HEK293 (cell line): Measurements from ENCODE around the gene NEK2.

Source experiments
- FEZF1 ChIP-seq: fragments of 450-650 bp; formaldehyde crosslinking; IDR thresholded peaks from 2 replicates; pipeline ENCODE4 v1.5.1; 2016; ENCODE audit warnings: missing biosample characterization, missing genetic modification characterization
- KLF10 ChIP-seq: fragments of 450-650 bp; IDR thresholded peaks from 2 replicates; pipeline ENCODE4 v1.5.1; 2018; ENCODE audit warnings: missing biosample characterization, mild to moderate bottlenecking, missing genetic modification characterization
- PRDM2 ChIP-seq: fragments of 450-650 bp; formaldehyde crosslinking; IDR thresholded peaks from 2 replicates; pipeline ENCODE4 v1.5.1; 2016; ENCODE audit warnings: missing biosample characterization, missing genetic modification characterization, borderline replicate concordance
- TCF7L2 ChIP-seq: IDR thresholded peaks from 2 replicates; pipeline ENCODE4 v1.6.1; 2011; ENCODE audit warnings: low read depth, mild to moderate bottlenecking, inconsistent platforms, low read length, moderate library complexity, borderline replicate concordance
- YY1 ChIP-seq: fragments of 450-650 bp; formaldehyde crosslinking; IDR thresholded peaks from 2 replicates; pipeline ENCODE4 v1.5.1; 2018; ENCODE audit warnings: missing biosample characterization, missing genetic modification characterization
- ZBTB1 ChIP-seq: fragments of 450-650 bp; formaldehyde crosslinking; IDR thresholded peaks from 2 replicates; pipeline ENCODE4 v1.5.1; 2016; ENCODE audit warnings: missing biosample characterization, missing genetic modification characterization
- ZBTB11 ChIP-seq: fragments of 450-650 bp; formaldehyde crosslinking; conservative IDR thresholded peaks from 2 replicates; pipeline ENCODE4 v1.5.1; 2016; ENCODE audit warnings: low read depth, missing biosample characterization, missing genetic modification characterization
- ZBTB17 ChIP-seq: fragments of 450-650 bp; formaldehyde crosslinking; IDR thresholded peaks from 2 replicates; pipeline ENCODE4 v1.5.1; 2016; ENCODE audit warnings: missing biosample characterization, missing genetic modification characterization
- ZBTB48 ChIP-seq: fragments of 450-650 bp; formaldehyde crosslinking; IDR thresholded peaks from 2 replicates; pipeline ENCODE4 v1.5.1; 2016; ENCODE audit warnings: missing biosample characterization, missing genetic modification characterization
- ZBTB6 ChIP-seq: fragments of 450-650 bp; formaldehyde crosslinking; IDR thresholded peaks from 2 replicates; pipeline ENCODE4 v1.5.1; 2017; ENCODE audit warnings: missing biosample characterization, missing genetic modification characterization
- ZNF138 ChIP-seq: fragments of 450-650 bp; formaldehyde crosslinking; IDR thresholded peaks from 2 replicates; pipeline ENCODE4 v1.5.1; 2016; ENCODE audit warnings: missing biosample characterization, missing genetic modification characterization, borderline replicate concordance
- ZNF175 ChIP-seq: fragments of 450-650 bp; formaldehyde crosslinking; IDR thresholded peaks from 2 replicates; pipeline ENCODE4 v1.5.1; 2016; ENCODE audit warnings: missing biosample characterization, missing genetic modification characterization
- ZNF214 ChIP-seq: fragments of 450-650 bp; formaldehyde crosslinking; IDR thresholded peaks from 2 replicates; pipeline ENCODE4 v1.5.1; 2017; ENCODE audit warnings: missing biosample characterization, mild to moderate bottlenecking, missing genetic modification characterization, borderline replicate concordance
- ZNF223 ChIP-seq: fragments of 450-650 bp; formaldehyde crosslinking; IDR thresholded peaks from 2 replicates; pipeline ENCODE4 v1.5.1; 2016; ENCODE audit warnings: missing biosample characterization, missing genetic modification characterization
- ZNF341 ChIP-seq: fragments of 450-650 bp; formaldehyde crosslinking; IDR thresholded peaks from 2 replicates; pipeline ENCODE4; 2016; ENCODE audit warnings: low read depth, missing biosample characterization, missing genetic modification characterization
- ZNF404 ChIP-seq: fragments of 450-650 bp; formaldehyde crosslinking; IDR thresholded peaks from 2 replicates; pipeline ENCODE4 v1.5.1; 2017; ENCODE audit warnings: missing biosample characterization, missing genetic modification characterization
- ZNF48 ChIP-seq: fragments of 450-650 bp; formaldehyde crosslinking; IDR thresholded peaks from 2 replicates; pipeline ENCODE4 v1.5.1; 2016; ENCODE audit warnings: missing biosample characterization, missing genetic modification characterization
- ZNF555 ChIP-seq: fragments of 450-650 bp; formaldehyde crosslinking; conservative IDR thresholded peaks from 2 replicates; pipeline ENCODE4 v1.5.1; 2017; ENCODE audit warnings: missing biosample characterization, mild to moderate bottlenecking, missing genetic modification characterization, inconsistent platforms
- ZNF585B ChIP-seq: fragments of 450-650 bp; formaldehyde crosslinking; IDR thresholded peaks from 2 replicates; pipeline ENCODE4 v1.5.1; 2016; ENCODE audit warnings: missing biosample characterization, missing genetic modification characterization
- ZNF677 ChIP-seq: fragments of 450-650 bp; IDR thresholded peaks from 2 replicates; pipeline ENCODE4 v1.5.0; 2018; ENCODE audit warnings: missing biosample characterization, mild to moderate bottlenecking, missing genetic modification characterization, moderate library complexity
- ZNF791 ChIP-seq: fragments of 450-650 bp; formaldehyde crosslinking; IDR thresholded peaks from 2 replicates; pipeline ENCODE4 v1.5.1; 2016; ENCODE audit warnings: missing biosample characterization, missing genetic modification characterization
- ZNF843 ChIP-seq: fragments of 450-650 bp; formaldehyde crosslinking; IDR thresholded peaks from 2 replicates; pipeline ENCODE4 v1.5.1; 2016; ENCODE audit warnings: missing biosample characterization, missing genetic modification characterization
- TF ChIP-seq, protein P1 (sequence below): fragments of 450-650 bp; formaldehyde crosslinking; IDR thresholded peaks from 2 replicates; pipeline ENCODE4 v1.5.1; 2016; ENCODE audit warnings: missing biosample characterization, missing genetic modification characterization
- TF ChIP-seq, protein P2 (sequence below): fragments of 450-650 bp; formaldehyde crosslinking; IDR thresholded peaks from 2 replicates; pipeline ENCODE4 v1.5.1; 2016; ENCODE audit warnings: missing biosample characterization, missing genetic modification characterization
- TF ChIP-seq, protein P3 (sequence below): fragments of 450-650 bp; formaldehyde crosslinking; IDR thresholded peaks from 2 replicates; pipeline ENCODE4 v1.5.1; 2017; ENCODE audit warnings: missing biosample characterization, mild to moderate bottlenecking, missing genetic modification characterization, moderate library complexity

The NEK2 gene

DNA sequence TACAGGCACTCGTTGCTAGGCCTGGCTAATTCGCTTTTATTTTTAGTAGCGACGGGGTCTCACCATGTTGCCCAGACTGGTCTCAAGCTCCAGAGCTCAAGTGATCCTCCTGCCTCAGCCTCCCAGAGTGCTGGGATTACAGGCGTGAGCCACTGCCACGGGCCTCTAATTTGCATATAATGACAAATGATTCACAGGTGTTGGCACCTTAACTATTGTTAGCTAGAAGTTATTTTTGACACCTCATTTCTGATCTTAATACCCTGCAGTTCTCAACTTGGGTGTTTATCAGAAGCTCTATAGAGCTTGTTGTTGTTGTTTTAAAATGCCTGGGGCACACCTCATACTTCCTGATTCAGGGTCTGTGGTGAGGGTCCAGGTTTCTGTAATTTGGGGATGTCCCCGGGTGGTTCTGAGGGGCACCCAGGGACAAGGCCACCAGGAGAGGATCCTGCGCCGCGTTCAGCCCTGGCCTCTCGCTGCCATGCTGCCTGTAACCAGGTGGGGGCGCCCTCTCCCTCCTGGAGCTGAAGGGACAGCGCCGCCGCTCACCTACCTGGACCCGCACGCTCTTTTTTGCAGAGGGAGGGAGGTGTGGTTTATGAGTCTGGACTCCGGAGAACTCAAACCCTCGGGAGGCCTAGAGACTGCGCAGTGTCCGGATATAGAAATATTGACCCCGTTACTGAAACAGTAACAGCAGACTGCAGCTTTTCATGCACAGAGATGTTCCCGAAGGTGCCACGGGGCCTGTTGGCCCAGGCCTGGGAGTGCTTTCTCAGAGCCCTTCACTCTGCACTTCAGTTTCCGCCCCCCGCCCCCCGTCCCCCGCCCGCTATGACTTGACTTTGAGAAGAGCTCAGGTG is 23.0 kb upstream of the NEK2 start (continued):
- TF ChIP-seq ZNF404 (tag by site-specific recombination) (no peak), ZNF791 (tag by site-specific recombination) (no peak), TCF7L2 (no peak), ZNF175 (no peak), ZBTB48 (no peak), ZNF585B (tag by site-specific recombination) (no peak), PRDM2 (tag by site-specific recombination) (no peak), KLF10 (tag by site-specific recombination) (peak; percentile 24; the same call in 1 of the 2 replicates), ZNF677 (tag by site-specific recombination) (no peak), ZNF555 (tag by site-specific recombination) (no peak), ZNF138 (tag by site-specific recombination) (no peak), ZNF341 (tag by site-specific recombination) (peak; percentile 52; the same call in 1 of the 2 replicates), ZBTB11 (tag by site-specific recombination) (no peak), ZNF843 (no peak), ZNF214 (tag by site-specific recombination) (no peak), ZNF223 (tag by site-specific recombination) (0 out of 2 replicates have a peak, but pooled peaks have one; percentile 54), ZBTB1 (tag by site-specific recombination) (no peak), ZBTB17 (tag by site-specific recombination) (peak; percentile 48), ZBTB6 (no peak), ZNF48 (tag by site-specific recombination) (no peak), YY1 (tag by site-specific recombination) (0 out of 2 replicates have a peak, but pooled peaks have one; percentile 22), FEZF1 (tag by site-specific recombination) (peak; percentile 21; the same call in 1 of the 2 replicates)
- TF ChIP-seq, protein P1, sequence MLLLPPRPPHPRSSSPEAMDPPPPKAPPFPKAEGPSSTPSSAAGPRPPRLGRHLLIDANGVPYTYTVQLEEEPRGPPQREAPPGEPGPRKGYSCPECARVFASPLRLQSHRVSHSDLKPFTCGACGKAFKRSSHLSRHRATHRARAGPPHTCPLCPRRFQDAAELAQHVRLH (tag by site-specific recombination), result no peak
- TF ChIP-seq, protein P2, sequence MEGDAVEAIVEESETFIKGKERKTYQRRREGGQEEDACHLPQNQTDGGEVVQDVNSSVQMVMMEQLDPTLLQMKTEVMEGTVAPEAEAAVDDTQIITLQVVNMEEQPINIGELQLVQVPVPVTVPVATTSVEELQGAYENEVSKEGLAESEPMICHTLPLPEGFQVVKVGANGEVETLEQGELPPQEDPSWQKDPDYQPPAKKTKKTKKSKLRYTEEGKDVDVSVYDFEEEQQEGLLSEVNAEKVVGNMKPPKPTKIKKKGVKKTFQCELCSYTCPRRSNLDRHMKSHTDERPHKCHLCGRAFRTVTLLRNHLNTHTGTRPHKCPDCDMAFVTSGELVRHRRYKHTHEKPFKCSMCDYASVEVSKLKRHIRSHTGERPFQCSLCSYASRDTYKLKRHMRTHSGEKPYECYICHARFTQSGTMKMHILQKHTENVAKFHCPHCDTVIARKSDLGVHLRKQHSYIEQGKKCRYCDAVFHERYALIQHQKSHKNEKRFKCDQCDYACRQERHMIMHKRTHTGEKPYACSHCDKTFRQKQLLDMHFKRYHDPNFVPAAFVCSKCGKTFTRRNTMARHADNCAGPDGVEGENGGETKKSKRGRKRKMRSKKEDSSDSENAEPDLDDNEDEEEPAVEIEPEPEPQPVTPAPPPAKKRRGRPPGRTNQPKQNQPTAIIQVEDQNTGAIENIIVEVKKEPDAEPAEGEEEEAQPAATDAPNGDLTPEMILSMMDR, result peak; percentile 93
- TF ChIP-seq, protein P3, sequence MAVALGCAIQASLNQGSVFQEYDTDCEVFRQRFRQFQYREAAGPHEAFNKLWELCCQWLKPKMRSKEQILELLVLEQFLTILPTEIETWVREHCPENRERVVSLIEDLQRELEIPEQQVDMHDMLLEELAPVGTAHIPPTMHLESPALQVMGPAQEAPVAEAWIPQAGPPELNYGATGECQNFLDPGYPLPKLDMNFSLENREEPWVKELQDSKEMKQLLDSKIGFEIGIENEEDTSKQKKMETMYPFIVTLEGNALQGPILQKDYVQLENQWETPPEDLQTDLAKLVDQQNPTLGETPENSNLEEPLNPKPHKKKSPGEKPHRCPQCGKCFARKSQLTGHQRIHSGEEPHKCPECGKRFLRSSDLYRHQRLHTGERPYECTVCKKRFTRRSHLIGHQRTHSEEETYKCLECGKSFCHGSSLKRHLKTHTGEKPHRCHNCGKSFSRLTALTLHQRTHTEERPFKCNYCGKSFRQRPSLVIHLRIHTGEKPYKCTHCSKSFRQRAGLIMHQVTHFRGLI (tag by site-specific recombination), result no peak
